NOMO-1 treated with DMSO at 0.1 percent for 48 hours (cell line): ENCODE data around the gene KIF25.
"Not testable (repeated sequence)": the region's sequence is repeated elsewhere in the genome, so short reads cannot be mapped to it uniquely, and the experiment has no call there.

ENCODE experiments used
- DNase-seq: peaks from one replicate; lab custom pipeline; 2025; ENCODE audit not compliant: unreplicated experiment; lab: John Stamatoyannopoulos, UW

KIF25 gene

DNA sequence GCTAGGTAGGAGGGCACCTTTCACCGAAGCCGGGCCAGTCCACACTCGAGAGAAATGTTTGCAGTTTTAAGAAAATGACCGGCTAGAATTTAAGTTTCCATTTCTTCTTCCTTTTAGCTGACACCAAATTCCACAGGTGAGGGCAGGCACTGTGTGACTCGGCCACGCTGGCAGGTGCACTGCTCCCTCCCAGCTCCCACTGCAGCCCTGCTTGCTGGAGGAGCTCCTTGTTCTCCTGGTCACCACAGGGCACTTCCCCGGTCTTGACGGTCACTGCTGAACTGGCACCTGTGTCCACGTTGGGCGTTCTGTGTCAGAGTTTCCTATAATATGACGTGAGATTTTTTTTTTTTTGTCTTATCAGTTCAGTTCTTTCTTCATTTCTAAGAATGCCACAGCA, 3.6 kb upstream of the KIF25 start:
- no peak for DNase-seq

GRCh38 chr6:167995302-167995701, 2.2 kb upstream of the KIF25 start:
- DNase-seq: no peak

DNA sequence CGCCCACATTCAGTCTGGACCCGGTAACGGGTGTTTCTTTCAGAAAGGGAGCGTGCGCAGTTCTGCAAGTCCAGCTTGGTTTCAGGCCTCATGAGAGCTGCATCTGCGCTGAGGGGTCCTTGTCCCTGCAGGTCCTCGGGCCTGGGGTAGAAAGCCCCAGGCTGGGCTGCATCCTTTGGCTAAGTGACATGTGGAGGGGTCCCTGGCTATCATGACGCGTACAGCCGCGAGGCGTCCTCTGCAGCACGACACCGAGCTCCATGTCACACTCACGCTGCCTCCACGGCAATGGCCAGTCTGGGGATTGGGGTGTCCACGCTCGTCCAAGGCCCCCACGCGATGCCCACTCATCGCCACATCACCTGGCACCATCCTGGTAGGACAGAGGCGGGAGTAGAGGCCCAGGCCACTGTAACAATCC, 1.7 kb upstream of the KIF25 start:
- DNase-seq: no peak

DNA sequence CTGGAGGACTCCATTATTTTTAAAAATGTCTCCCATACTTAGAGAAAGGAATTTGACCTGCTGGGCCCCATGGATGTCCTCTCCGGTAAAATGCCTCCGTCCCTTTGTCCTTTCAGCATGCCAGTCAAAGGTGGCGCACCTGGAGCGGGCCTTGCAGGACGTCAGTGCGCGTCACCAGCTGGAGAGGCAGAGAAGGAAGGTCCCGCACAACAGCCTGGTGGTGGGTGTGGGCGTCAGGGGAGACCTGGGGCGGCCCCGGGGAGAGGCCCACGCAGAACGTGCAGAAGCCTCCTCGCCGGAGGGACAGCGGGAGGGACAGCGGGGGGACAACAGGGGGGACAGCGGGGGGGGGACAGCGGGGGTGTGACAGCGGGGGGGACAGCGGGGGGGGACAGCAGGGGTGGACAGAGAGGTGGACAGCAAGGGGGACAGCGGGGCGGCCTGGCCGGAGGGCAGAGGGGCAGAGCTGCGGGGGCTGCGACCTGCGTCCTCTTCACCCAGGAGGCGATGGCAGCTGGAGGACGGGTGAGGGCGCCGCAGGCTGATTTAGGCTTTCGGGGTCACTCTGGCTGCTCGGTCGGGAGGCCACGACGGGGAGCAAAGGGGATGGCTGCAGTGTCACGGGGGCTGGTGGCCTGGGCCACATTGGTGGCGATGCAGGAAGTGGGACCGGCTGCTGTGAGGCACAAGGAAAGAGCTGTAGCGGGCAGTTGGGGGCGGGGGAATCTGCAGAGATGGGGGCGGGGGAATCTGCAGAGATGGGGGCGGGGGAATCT, 859 bp upstream of the KIF25 start:
- peak; percentile 13 for DNase-seq

DNA sequence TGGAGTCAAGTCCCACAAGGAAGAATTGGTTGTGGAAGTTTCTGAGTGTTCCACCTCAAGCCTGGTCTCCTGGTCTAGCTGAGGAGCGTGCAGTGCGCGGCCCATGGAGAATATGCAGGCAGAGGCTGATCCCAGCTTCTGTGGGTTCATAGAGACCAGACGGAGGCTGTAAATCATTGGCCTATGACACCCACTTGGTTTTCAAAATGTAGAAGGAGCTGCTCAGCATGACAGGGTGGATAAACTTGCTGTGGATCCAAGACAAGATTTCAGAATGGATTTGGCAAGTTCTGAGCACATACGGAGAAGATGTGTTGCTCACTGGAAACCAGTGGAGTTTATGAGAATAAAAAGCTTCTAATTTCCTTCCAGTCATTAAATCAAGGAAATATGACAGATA, 744 bp downstream of the KIF25 start:
- no peak for DNase-seq

GRCh38 chr6:168000198-168001028, 2.9 kb downstream of the KIF25 start:
- no peak for DNase-seq

GRCh38 chr6:168001029-168001332, 3.5 kb downstream of the KIF25 start:
- no peak for DNase-seq

DNA sequence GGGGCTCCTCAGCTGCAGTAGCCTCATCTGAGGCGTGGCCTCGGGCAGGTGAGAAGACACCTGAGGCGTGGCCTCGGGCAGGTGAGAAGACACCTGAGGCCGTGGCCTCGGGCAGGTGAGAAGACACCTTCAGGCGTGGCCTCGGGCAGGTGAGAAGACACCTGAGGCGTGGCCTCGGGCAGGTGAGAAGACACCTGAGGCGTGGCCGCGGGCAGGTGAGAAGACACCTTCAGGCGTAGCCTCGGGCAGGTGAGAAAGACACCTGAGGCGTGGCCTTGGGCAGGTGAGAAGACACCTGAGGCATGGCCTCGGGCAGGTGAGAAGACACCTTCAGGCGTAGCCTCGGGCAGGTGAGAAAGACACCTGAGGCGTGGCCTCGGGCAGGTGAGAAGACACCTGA, 4.0 kb downstream of the KIF25 start:
- DNase-seq: not testable (repeated sequence)

DNA sequence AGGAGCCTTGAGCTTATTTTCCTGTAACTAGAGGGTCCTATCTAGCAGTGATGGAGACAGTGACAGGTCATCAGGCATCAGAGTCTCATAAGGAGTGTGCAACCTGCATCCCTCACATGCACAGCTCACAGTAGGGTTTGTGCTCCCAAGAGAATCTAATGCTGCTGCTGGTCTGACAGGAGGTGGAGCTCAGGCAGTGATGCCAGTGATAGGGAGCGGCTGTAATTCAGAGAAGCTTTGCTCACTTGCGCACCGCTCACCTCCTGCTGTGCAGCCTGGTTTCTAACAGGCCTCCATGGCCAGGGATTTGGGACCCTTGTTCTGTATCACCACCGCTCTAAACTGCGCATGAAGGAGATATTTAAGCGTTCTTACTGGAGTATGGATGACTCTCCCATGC, 5.3 kb downstream of the KIF25 start:
- no peak for DNase-seq

GRCh38 chr6:168004023-168004422, 6.6 kb downstream of the KIF25 start:
- no peak for DNase-seq

GRCh38 chr6:168004945-168005344, 7.5 kb downstream of the KIF25 start:
- no peak for DNase-seq

DNA sequence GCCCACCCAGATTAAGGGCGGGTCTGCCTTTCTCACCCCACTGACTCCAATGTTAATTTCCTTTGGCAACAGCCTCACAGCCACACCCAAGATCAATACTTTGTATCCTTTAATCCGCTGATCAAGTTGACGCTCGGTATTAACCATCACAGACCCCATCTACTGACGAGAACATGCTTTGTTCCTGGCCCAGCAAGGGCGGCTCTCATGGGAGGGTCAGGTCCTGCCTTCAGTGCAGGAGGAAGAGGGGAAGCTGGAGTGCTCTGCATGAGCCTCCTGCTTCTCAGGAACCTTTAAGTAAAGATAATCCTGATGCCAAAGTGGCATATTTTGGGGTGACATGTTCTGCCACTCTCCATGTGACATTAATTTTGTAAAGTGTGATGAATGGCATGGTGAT, 8.3 kb downstream of the KIF25 start:
- no peak for DNase-seq

DNA sequence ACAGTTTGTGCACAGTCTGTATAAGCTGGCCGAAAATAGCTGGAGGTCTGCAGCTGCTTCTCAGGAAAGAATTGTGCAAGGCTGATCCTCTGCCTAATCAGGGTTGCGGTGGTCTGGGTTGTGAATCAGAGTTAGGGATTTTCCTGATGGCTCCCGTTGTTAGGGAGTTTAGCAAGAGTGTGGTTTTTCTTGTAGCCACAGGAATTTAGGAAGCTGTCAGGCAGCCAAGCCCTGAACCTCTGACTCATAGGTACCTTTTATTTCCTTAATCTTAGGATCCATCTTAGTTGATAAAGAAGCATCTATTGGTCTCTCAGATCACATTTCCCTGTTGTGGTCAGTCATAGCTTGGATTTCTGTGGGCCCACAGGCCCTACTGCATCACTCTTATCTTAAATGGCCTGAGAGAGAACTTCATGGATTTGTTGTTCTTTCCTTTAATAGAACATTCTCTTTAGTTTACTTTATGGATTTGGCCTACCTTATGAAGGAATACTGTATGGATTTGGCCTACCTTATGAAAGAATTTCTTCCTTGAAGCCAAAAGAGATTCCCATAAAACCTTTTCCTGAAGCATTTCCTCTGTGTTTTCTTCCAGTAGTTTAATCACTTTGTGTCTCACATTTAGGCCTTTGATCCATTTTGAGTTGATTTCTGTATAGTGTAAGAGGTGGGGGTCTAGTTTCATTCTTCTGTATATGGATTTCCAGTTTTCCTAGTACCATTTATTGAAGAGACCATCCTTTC, 10.3 kb downstream of the KIF25 start:
- DNase-seq: peak; percentile 44

DNA sequence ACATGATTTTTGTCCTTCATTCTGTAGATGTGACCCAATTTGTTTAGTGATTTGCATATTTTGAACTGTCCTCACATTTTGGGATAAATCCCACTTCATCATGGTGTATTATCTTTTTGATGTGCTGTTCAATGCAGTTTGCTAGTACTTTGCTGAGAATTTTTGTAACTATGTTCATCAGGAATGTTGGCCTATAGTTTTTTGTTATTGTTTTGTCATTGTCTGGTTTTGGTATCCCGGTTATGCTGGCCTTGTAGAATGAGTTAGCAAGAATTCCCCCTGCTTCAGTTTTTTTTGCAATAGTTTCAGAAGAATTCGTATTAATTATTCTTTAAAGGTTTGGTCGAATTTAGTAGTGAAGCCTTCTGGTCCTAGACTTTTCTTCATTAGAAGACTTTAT, 11.9 kb downstream of the KIF25 start:
- no peak for DNase-seq

GRCh38 chr6:168011291-168011690, 13.8 kb downstream of the KIF25 start:
- no peak for DNase-seq

DNA sequence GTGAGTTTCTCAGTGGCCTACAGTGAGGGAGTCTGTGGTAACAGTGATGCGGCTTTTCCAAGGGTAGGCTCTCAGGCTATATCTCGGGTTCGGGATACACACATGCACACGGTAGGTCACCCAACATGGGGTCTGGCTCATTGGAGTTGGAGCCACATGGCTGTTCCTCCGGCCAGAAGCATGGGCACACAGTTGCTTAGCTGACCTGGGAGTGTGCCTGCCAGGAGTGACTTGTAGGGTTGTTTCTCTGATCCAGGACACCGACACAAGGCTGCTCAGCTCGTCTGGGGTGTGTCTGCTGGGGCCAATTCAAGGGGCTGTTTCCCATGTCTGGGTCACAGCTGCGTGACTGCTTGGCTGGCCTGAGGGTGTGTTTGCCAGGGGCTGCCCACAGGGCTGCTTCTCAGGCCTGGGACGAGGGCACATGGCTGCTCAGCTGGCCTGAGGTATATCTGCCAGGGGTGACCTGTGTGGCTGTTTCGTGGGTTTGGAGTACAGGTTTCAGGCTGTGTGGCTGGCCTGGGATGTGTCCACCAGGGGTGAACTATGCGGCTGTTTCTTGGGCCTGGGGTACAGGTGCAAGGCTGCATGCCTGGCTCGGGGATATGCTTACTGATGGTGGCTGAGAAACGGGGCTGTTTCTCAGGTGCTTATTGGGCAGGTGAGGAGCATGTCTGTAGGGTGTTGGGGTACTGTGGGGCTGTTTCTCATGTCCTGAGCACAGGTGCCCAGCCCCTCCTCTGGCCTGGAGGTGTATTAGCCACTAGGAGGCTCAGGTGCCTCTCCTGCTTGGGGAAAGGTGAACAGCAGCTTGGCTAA, 15.2 kb downstream of the KIF25 start:
- no peak for DNase-seq

DNA sequence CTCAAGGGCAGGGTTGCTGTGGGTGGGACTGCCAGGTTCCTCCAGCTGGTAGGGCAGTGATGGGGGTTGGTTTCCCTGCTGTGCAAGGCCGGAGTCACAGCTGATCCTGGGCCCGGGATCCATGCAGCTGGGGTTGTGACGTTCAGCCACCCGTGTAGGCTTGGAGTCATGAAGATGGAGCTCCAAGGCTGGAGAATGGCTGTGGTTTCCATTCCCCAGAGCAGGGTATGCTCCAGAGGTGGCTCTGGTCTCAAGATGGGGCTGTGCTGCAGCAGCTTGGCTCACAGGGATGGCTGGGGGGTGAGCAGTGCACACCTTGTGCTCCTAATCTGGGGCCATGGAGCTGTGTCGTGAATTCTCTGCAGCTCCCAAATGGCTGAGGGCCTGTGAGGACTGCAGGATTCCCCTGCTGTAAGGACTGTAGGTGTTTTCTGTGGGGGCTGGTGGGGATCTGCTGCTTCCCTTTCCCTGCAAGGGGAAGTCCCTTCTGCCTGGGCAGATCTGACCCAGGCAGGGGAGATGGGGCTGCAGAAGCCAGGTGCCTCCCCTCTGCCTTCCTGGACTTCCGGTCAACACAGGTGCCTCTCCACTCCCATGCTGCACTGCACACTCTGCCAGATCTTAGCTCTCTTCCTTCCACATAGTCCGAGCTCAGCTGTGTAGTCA, 15.9 kb downstream of the KIF25 start:
- no peak for DNase-seq

- no peak for DNase-seq
Measured at GRCh38 chr6:168014428-168014827, 17.0 kb downstream of the KIF25 start.

- DNase-seq: no peak
Measured at GRCh38 chr6:168015009-168015408, 17.5 kb downstream of the KIF25 start.

DNA sequence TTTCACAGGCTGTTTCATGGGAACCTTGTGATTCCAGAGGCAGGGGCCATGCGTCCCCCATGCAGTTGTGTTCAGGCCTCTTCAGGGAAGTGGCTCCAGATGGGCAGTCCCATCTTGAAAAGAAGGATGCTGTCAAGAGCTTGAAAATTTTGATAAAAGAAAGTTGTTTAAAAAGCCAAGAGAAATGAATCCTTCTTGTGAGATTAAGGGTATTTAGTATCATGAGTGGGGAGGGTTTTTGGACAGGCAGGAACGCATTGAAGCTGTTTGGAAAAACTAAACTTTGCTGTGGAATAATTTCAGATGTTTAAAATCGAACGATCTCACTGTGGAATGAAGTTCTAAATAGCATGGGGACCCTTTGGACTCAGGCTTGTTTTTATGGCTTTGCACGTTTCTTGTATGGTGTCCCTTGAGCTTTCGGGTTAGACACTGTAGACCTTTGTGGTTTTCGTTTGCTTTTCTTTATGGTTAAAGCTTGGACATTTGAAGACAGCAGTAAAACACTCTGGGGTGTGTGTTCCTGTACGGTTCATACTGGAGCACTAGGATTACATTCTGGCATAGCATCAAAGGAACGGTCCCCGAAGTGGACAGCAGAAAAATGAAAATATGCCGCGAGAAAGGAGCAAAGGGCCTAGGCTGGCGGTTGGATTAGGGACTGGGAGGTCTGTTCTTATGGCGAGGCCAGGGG, 18.2 kb downstream of the KIF25 start:
- no peak for DNase-seq
